Spinal cord (tissue), 10 donors: ENCODE measurements around the gene PEF1. TPM values are rescaled to one million over a fixed set of nuclear protein-coding genes. Genes with fewer than 3 reads are reported as not detected.

Experiments
- DNase-seq, 6 donors: peaks; one replicate each; pipeline versions ENCODE4 v3.0.0 to v3.0.0-alpha.2; 2013 to 2015; ENCODE audit warnings: low spot score in 6 of 6, low read depth in 4 of 6
- H3K27ac ChIP-seq: one replicate; pipeline ENCODE4 v1.5.1; 2013; ENCODE audit warnings: low read depth, low read length, control low read depth
- H3K27me3 ChIP-seq: one replicate; pipeline ENCODE4 v1.6.1; 2013; ENCODE audit warnings: low read length; ENCODE audit not compliant: control insufficient read depth, insufficient read depth
- H3K36me3 ChIP-seq: one replicate; pipeline ENCODE4 v1.6.1; 2013; ENCODE audit warnings: low read length; ENCODE audit not compliant: control insufficient read depth, insufficient read depth
- H3K4me1 ChIP-seq: one replicate; pipeline ENCODE4 v1.6.1; 2013; ENCODE audit warnings: low read length; ENCODE audit not compliant: control insufficient read depth, insufficient read depth
- H3K4me3 ChIP-seq: one replicate; pipeline ENCODE4 v1.5.1; 2013; ENCODE audit warnings: low read depth, low read length, control low read depth
- H3K9me3 ChIP-seq: one replicate; pipeline ENCODE4 v1.6.1; 2013; ENCODE audit warnings: low read length; ENCODE audit not compliant: control insufficient read depth, insufficient read depth
- WGBS: methylation state at CpG from one replicate; pipeline ENCODE4 v1.1.5; 2013; ENCODE audit warnings: missing lambda C conversion rate; ENCODE audit not compliant: insufficient coverage; 5-methylcytosine and 5-hydroxymethylcytosine counted together
- polyA plus RNA-seq, 2 donors: library from polyadenylated mRNA; unstranded; fragments of 120-200 nt; gene quantifications; one replicate each; pipeline ENCODE4 v1.2.1, GENCODE V29; 2013; ENCODE audit not compliant: insufficient read length in 2 of 2
- total RNA-seq, 2 donors: library from RNA; depleted of rRNA in 1 of 2; stranded (reverse); fragments of 120-200 nt in 1 of 2; fragments of >200 nt in 1 of 2; gene quantifications; one replicate each; pipeline versions ENCODE4 v1.2.3 to v1.2.4, GENCODE V29; 2013 to 2014
- donor health status: healthy.

PEF1 gene
- total and polyA plus RNA-seq, 4 donors: 66.1 to 78.2 (median 77.7) TPM

GRCh38 chr1:31627301-31627929, 17.3 kb downstream of the PEF1 start:
- Histone ChIP-seq H3K36me3 (peaks cover 65% of the 10 kb centered on the region), H3K27ac (no peak overlapping the region), H3K9me3 (no peaks in the 10 kb centered on the region), H3K4me1 (peaks cover 33% of the 10 kb centered on the region), H3K4me3 (no peak overlapping the region), H3K27me3 (no peaks in the 10 kb centered on the region)
- DNase-seq: peak in 2 of 6 donors; percentile 40 to 66
- WGBS: 73% methylated on average over 9 of the region's 13 CpGs

GRCh38 chr1:31626223-31627207, 18.2 kb downstream of the PEF1 start:
- no peak overlapping the region for H3K27ac ChIP-seq
- peak in 1 of 6 donors; percentile 77 for DNase-seq
- peaks cover 40% of the 10 kb centered on the region for H3K4me1 ChIP-seq
- 54% methylated on average over 22 of the region's 23 CpGs for WGBS
- H3K36me3 ChIP-seq: peaks cover 57% of the 10 kb centered on the region
- H3K27me3 ChIP-seq: no peaks in the 10 kb centered on the region
- no peaks in the 10 kb centered on the region for H3K9me3 ChIP-seq
- H3K4me3 ChIP-seq: no peak overlapping the region

- no peak for DNase-seq
- no peak overlapping the region for H3K27ac ChIP-seq
- peaks cover 44% of the 10 kb centered on the region for H3K4me1 ChIP-seq
- H3K9me3 ChIP-seq: no peaks in the 10 kb centered on the region
- no peak overlapping the region for H3K4me3 ChIP-seq
- no peaks in the 10 kb centered on the region for H3K27me3 ChIP-seq
- 83% methylated on average over 1 of the region's 4 CpGs for WGBS
- H3K36me3 ChIP-seq: peaks cover 54% of the 10 kb centered on the region
Observed at GRCh38 chr1:31625561-31626222, 19.0 kb downstream of the PEF1 start.

- Histone ChIP-seq H3K9me3 (no peaks in the 10 kb centered on the region), H3K27ac (no peak overlapping the region), H3K4me3 (no peak overlapping the region), H3K27me3 (no peaks in the 10 kb centered on the region), H3K4me1 (peaks cover 44% of the 10 kb centered on the region), H3K36me3 (peaks cover 46% of the 10 kb centered on the region)
- no peak for DNase-seq
- WGBS: 92% methylated on average over 11 of the region's 16 CpGs
Observed at GRCh38 chr1:31624731-31625514, 19.8 kb downstream of the PEF1 start.

- Histone ChIP-seq H3K36me3 (peaks cover 41% of the 10 kb centered on the region), H3K9me3 (no peaks in the 10 kb centered on the region), H3K4me1 (peaks cover 44% of the 10 kb centered on the region), H3K4me3 (no peak overlapping the region), H3K27me3 (no peaks in the 10 kb centered on the region), H3K27ac (no peak overlapping the region)
- DNase-seq: no peak
- 81% methylated on average over 5 of the region's 5 CpGs for WGBS
Observed at GRCh38 chr1:31624309-31624708, 20.4 kb downstream of the PEF1 start.

GRCh38 chr1:31623365-31623764, 21.3 kb downstream of the PEF1 start:
- Histone ChIP-seq H3K9me3 (no peaks in the 10 kb centered on the region), H3K4me3 (no peak overlapping the region), H3K27me3 (peaks cover under 1% of the 10 kb centered on the region), H3K27ac (no peak overlapping the region), H3K4me1 (peaks cover 38% of the 10 kb centered on the region), H3K36me3 (peaks cover 34% of the 10 kb centered on the region)
- 92% methylated on average over 10 of the region's 12 CpGs for WGBS
- no peak for DNase-seq

GRCh38 chr1:31621847-31622730, 22.6 kb downstream of the PEF1 start:
- no peak overlapping the region for H3K4me3 ChIP-seq
- peak in 1 of 6 donors; percentile 75 for DNase-seq
- no peak overlapping the region for H3K27ac ChIP-seq
- H3K36me3 ChIP-seq: peaks cover 22% of the 10 kb centered on the region
- 79% methylated on average over 14 of the region's 15 CpGs for WGBS
- no peaks in the 10 kb centered on the region for H3K9me3 ChIP-seq
- H3K27me3 ChIP-seq: peaks cover 10% of the 10 kb centered on the region
- peaks cover 38% of the 10 kb centered on the region for H3K4me1 ChIP-seq

GRCh38 chr1:31621498-31621820, 23.2 kb downstream of the PEF1 start:
- Histone ChIP-seq H3K4me1 (peaks cover 33% of the 10 kb centered on the region), H3K27me3 (peaks cover 11% of the 10 kb centered on the region), H3K4me3 (no peak overlapping the region), H3K27ac (no peak overlapping the region), H3K36me3 (peaks cover 17% of the 10 kb centered on the region), H3K9me3 (no peaks in the 10 kb centered on the region)
- WGBS: 94% methylated on average over 2 of the region's 5 CpGs
- no peak for DNase-seq
